NCI-H82 (cell line): Measurements from ENCODE around the gene FSTL4.

Experiments
- DNase-seq: peaks from one replicate; lab custom pipeline; 2025; lab: John Stamatoyannopoulos, UW

FSTL4 gene

GRCh38 chr5:133514456-133514855, 97.9 kb downstream of the FSTL4 start:
- DNase-seq: no peak

GRCh38 chr5:133512896-133513295, 99.4 kb downstream of the FSTL4 start:
- no peak for DNase-seq

- DNase-seq: no peak
These were observed 100.6 kb downstream of the FSTL4 start for GRCh38 chr5:133511653-133512235.

GRCh38 chr5:133510634-133511262, 101.6 kb downstream of the FSTL4 start:
- no peak for DNase-seq

GRCh38 chr5:133509742-133510079, 102.6 kb downstream of the FSTL4 start:
- no peak for DNase-seq

GRCh38 chr5:133508845-133509741, 103.2 kb downstream of the FSTL4 start:
- peak; percentile 64 for DNase-seq

- DNase-seq: no peak
These were observed 104.0 kb downstream of the FSTL4 start for GRCh38 chr5:133508331-133508730.

GRCh38 chr5:133506181-133506580, 106.2 kb downstream of the FSTL4 start:
- DNase-seq: no peak

- DNase-seq: no peak
These were observed 108.8 kb downstream of the FSTL4 start for GRCh38 chr5:133503511-133503910.

GRCh38 chr5:133499895-133500294, 112.4 kb downstream of the FSTL4 start:
- DNase-seq: no peak

- DNase-seq: no peak
These were observed 114.6 kb downstream of the FSTL4 start for GRCh38 chr5:133497608-133498348.

GRCh38 chr5:133496631-133497030, 115.7 kb downstream of the FSTL4 start:
- DNase-seq: no peak

GRCh38 chr5:133494923-133495246, 117.5 kb downstream of the FSTL4 start:
- no peak for DNase-seq

GRCh38 chr5:133494232-133494922, 118.0 kb downstream of the FSTL4 start:
- DNase-seq: no peak

GRCh38 chr5:133489632-133490031, 122.7 kb downstream of the FSTL4 start:
- peak; percentile 76 for DNase-seq

GRCh38 chr5:133487093-133487492, 125.2 kb downstream of the FSTL4 start:
- no peak for DNase-seq

GRCh38 chr5:133485468-133485867, 126.9 kb downstream of the FSTL4 start:
- DNase-seq: no peak

GRCh38 chr5:133483406-133484090, 128.8 kb downstream of the FSTL4 start:
- no peak for DNase-seq

- no peak for DNase-seq
These were observed 130.3 kb downstream of the FSTL4 start for GRCh38 chr5:133482028-133482427.

- no peak for DNase-seq
These were observed 131.5 kb downstream of the FSTL4 start for GRCh38 chr5:133480866-133481265.

- DNase-seq: no peak
These were observed 132.0 kb downstream of the FSTL4 start for GRCh38 chr5:133480366-133480765.
